SK-N-SH (cell line): Measurements from ENCODE around the gene ETNK2.

Experiments used
- EZH2phosphoT487 ChIP-seq: fragments of 200-600 bp; sonication (generic); IDR thresholded peaks from 2 replicates; pipeline ENCODE4 v1.6.1; 2017; ENCODE audit warnings: low read depth, mixed run types, mild to moderate bottlenecking, antibody characterized with exemption, moderate library complexity, borderline replicate concordance
- FOXM1 ChIP-seq: IDR thresholded peaks from 2 replicates; pipeline ENCODE4 v1.4.0; 2012; ENCODE audit warnings: low read depth, mild to moderate bottlenecking
- POLR2AphosphoS5 ChIP-seq: IDR thresholded peaks from 2 replicates; pipeline ENCODE4 v1.6.1; 2012; ENCODE audit warnings: low read depth, low read length
- RAD21 ChIP-seq: IDR thresholded peaks from 2 replicates; pipeline ENCODE4 v1.6.1; 2012; ENCODE audit warnings: mild to moderate bottlenecking, low read length
- RCOR1 ChIP-seq: fragments of 150-350 bp; IDR thresholded peaks from 2 replicates; pipeline ENCODE4 v1.6.1; 2017; ENCODE audit warnings: antibody characterized with exemption, low read length
- REST ChIP-seq: IDR thresholded peaks from 2 replicates; pipeline ENCODE4 v1.6.1; 2012; ENCODE audit warnings: mild to moderate bottlenecking, low read depth, low read length, moderate library complexity
- TF ChIP-seq, protein P1 (sequence below): fragments of 200-600 bp; sonication (generic); IDR thresholded peaks from 2 replicates; pipeline ENCODE4 v1.6.1; 2017; ENCODE audit warnings: antibody characterized with exemption, mild to moderate bottlenecking, moderate library complexity

- TF ChIP-seq RAD21 (no peak), POLR2AphosphoS5 (no peak), RCOR1 (no peak), REST (no peak), FOXM1 (no peak), EZH2phosphoT487 (no peak)
- TF ChIP-seq, protein P1, sequence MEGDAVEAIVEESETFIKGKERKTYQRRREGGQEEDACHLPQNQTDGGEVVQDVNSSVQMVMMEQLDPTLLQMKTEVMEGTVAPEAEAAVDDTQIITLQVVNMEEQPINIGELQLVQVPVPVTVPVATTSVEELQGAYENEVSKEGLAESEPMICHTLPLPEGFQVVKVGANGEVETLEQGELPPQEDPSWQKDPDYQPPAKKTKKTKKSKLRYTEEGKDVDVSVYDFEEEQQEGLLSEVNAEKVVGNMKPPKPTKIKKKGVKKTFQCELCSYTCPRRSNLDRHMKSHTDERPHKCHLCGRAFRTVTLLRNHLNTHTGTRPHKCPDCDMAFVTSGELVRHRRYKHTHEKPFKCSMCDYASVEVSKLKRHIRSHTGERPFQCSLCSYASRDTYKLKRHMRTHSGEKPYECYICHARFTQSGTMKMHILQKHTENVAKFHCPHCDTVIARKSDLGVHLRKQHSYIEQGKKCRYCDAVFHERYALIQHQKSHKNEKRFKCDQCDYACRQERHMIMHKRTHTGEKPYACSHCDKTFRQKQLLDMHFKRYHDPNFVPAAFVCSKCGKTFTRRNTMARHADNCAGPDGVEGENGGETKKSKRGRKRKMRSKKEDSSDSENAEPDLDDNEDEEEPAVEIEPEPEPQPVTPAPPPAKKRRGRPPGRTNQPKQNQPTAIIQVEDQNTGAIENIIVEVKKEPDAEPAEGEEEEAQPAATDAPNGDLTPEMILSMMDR = no peak
Measured at GRCh38 chr1:204186597-204186996, 34.8 kb upstream of the ETNK2 start.
